Glomerular visceral epithelial cell (primary cell): ENCODE results near the gene CFAP92.

Experiments used
- DNase-seq: peaks from one replicate; pipeline ENCODE4 v3.0.0-alpha.2; 2016; ENCODE audit errors: extremely low spot score

CFAP92 gene, protein sequence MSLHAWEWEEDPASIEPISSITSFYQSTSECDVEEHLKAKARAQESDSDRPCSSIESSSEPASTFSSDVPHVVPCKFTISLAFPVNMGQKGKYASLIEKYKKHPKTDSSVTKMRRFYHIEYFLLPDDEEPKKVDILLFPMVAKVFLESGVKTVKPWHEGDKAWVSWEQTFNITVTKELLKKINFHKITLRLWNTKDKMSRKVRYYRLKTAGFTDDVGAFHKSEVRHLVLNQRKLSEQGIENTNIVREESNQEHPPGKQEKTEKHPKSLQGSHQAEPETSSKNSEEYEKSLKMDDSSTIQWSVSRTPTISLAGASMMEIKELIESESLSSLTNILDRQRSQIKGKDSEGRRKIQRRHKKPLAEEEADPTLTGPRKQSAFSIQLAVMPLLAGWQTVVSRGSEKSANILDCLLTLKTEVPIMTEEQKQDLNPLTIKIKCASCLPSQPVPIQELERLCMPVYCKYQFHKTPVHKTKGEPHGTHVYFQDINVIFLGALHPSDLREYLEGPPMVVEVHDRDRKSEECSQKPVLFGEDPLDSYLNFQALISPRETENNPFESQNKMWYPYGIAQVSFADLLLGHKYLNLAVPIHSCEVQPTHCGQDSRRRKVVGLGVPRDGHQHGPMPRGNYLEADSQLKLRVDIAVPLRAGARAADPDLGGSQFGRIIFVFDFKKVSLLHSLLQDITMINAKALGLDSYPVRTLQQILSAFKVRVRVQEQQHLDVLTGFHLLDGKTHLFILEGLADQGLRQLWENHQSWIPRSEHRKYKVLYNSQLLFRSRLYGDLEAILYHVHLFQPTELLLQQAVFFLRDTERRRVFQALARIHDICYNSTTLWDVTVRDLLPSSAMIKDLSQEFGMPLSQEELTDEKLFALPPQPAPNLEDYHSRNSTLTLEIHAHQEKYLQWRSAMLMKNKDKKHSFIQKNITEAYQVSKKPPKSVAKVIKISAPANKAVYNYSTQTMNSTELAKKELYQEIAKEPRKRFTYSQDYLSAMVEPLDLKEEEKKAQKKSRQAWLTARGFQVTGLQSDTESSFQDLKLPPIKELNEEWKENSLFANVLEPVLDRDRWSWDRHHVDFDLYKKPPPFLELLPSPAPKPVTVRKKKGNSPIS

DNA sequence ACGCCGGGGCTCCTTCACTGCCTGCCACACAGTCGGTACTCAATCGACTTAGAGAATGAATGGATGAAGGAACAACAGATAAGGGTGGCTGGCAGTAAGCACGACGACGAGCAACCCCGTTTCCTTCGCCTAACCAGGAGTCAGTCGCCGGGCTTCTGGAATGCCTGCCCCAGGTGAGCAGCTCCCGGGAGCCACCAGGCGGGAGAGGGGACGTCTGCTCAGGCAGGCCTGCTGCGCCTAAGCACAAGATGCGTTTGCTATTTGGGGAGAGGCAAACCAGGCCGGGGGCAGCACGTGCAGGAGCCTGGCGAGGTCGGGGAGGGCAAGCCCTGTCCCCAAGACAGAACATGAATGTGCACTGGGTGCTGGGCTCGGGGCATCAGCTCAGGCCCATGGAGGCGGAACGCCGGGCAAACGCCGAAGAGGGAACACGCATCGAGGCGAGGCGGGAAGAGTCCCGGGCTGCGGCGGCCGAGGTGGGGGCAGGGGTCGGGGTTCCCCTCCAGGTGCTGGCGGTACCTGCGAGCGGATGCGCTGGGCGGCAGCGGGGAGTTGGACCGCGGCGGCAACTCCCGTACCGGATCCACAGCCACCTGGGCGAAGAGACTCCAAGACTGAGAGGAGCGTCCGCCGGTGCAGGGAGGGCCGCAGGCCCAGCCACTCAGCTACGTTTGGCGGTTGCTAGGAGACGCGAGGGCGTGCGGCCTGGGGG lies at the start of gene CFAP92:
Gene CFAP92 (minus strand): TSS at position 616 of the 712 bp plus-strand sequence. CDS start 772 bp downstream, outside the sequence.
- peak; percentile 62 for DNase-seq

DNA sequence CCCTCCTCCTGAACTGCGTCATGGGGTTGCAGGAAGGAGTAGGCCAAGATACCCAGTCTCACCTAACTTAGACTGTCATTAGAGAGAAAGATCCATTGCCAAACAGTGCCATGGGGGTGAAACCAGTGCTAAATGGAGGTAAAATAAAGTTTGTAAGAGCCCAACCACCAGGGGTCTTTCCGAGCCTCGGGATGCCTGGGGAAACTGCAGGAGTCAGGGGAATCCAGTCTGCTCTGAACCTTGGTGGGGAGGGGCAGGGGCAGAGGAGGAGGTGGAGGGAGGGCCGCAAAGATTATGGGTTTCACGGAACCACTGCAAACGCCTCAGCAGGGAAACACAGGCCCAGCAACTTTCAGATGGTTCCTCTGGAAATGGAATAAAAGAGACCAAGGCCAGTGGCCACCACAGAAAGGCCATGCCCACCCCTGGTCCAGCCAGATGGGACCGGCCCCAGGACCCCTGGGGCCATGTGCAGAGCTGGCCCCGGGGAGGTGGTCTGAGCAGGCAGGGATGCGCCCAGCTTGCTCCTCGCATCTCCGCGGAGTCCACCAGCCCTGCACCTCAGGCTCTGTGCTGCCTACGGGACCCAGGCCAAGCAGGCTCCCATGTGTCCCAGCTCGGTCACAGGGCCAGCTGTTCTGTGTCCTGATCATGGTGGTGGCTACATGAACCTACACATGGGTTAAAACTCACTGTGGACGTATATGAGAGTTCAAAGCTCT lies 46.9 kb upstream of the CFAP92 start:
- no peak for DNase-seq

GRCh38 chr3:129040039-129040336 lies 46.1 kb upstream of the CFAP92 start:
- no peak for DNase-seq

- DNase-seq: peak; percentile 49
These were observed 45.6 kb upstream of the CFAP92 start for GRCh38 chr3:129039271-129040038.

DNA sequence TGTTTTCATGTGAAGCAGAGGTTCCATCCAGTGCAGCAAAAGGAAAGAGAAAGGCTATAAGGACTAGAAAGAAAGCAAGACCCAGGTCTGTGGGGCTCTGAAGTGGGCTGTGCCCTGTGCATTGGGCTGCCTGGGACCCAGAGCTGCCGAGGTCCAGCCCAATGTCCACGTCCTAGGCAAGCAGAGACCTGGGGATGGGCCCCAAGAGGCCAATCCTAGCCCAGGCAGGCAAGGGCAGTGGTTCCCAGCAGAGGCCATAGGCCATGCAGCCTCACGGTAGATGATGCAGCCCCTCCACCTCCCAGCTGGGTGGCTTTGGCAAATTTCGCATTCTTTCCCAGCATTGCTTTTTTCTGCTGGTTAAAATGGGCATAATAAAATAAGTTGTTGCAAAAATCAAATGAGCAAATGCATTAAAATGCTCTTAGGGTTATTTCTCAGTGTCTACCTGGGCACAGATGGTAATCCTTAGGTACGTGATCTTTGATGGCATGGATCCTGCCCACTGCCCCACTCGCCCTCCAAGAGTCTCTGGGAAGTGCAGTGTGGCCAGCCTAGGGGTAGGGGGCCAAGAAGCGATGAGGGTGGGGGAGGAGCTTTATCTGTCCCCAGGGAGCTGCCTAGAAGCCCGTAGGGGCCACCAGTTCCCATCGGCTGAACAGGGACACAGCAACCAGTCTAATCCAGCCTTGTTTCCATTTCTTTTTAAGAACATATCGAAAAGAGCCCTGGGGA lies 44.4 kb upstream of the CFAP92 start:
- no peak for DNase-seq

- no peak for DNase-seq
These were observed 43.2 kb upstream of the CFAP92 start for GRCh38 chr3:129037093-129037419.

- DNase-seq: no peak
These were observed 42.6 kb upstream of the CFAP92 start for GRCh38 chr3:129036222-129037092.

GRCh38 chr3:129035360-129036221 lies 41.7 kb upstream of the CFAP92 start:
- DNase-seq: no peak

DNA sequence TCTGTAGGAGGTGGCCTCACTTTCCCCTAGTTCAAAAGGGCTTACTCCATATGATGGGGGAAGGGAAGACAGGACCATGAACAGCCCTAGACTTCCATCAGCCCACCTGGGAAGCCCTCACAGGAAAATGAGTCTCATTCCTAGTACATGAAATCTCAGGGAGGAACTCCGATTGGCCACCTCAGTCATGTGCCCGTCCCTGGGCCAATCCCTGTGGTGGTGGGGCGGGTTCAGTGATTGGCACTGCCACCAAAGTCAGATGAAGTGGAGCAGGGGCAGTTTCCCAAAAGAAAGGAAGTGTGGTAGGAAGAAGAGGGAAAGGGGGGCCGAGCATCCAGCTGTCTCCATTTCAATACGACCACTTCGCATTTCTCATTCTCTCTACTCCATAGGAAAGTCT lies 40.8 kb upstream of the CFAP92 start:
- DNase-seq: no peak

DNA sequence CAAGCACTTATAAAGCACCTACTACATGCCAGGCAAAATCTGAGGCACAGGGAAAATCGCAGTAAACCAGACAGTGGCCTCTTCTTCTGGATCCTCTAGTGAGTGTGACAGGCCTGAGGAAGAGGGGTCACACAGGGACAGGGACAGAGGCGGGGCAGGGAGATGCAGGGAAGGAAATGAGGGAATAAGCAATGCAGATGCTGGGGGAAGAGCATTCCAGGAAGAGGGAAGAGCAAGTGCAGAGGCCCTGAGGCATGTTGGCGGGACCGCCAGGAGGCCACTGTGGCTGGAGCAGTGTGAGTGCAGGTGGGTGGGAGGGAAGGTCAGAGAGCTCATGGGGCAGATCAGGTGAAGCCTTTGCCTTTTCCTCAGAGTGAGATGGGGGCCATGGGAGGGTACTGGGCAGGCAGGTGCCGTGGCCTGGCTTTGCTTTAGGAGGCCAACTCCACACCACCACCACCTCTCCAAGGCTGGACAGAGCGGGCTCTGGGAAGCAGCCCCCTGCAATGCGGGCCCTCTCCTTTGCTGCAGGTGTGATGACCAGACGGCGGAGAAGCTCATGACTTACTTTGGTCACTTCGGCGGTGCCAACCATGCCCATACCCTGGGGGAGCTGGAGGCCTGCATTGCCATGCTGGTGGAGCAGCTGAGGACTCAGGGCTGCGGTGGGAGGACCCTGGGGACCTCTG lies 39.9 kb upstream of the CFAP92 start:
- DNase-seq: no peak

- DNase-seq: no peak
These were observed 39.3 kb upstream of the CFAP92 start for GRCh38 chr3:129033151-129033550.

DNA sequence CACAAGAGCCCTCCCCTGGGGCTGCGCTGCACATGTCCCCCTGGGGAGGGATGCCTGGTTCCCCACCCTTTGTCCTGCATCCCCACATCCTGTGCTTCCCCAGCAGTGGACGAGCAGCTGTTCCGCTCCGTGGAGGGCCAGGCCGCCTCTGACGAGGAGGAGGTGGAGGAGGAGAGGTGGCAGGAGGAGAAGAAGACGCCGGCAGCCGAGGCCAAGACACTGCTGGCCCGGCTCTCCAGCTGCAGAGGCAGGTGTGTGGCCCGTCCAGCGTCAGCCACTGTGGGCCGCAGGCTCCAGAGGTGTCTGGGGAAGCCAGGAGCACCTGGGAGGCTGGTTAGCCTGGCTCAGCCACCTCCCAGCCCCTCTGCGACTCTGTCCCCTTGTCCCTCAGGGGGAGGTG lies 38.8 kb upstream of the CFAP92 start:
- no peak for DNase-seq

DNA sequence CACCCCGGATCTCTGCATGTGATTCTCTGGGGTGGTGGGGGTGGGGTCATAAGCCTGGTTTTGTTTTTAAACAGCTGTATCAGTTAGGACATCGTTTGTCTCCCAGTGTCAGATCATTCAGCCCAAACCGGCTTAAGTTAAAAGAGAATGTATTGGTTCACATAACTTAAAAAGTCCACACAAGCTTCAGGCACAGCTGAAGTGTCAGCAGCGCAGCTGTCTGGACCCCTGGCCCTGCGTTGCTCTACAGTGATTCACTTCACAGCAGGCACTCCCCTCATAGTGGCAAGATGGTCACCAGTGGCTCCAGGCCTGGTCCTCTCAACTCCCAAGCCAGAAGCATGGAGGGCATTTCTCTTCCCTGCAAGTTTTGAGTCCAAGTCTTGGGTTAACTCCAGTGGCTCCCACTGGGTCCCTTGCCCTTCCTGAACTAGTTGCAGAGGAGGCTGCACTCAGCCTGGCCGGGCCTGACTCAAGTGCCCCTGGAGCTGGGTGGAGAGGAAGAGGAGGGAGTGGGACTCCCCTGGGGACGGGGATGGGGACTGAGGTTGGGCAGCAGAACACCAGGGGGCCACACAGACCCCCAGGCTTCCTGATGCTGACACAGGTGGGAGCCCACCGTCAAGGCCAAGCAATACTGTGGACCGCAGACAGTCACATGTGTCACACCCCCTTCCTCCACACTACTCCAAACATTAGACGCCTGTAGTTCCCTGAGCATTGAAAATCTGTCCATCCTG lies 37.8 kb upstream of the CFAP92 start:
- DNase-seq: no peak

DNA sequence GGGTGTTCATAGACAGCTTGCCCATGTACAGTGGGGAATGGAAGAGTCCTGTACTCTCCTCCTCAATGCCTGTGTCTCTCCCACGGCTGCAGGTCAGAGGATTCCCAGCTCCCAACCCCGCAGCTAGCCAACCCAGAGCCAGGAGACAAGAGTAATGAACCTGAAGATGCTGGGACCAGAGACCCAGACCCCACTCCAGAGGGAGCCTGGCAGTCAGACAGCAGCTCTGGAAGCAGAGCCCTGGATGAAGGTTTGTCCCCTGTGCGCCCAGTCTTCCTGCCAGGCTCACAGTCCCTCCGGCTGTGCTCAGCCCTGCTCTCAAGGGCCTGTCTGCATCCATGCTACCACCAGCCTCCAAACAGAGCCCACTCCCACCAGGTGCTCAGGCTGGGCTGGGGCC lies 36.7 kb upstream of the CFAP92 start:
- DNase-seq: no peak

DNA sequence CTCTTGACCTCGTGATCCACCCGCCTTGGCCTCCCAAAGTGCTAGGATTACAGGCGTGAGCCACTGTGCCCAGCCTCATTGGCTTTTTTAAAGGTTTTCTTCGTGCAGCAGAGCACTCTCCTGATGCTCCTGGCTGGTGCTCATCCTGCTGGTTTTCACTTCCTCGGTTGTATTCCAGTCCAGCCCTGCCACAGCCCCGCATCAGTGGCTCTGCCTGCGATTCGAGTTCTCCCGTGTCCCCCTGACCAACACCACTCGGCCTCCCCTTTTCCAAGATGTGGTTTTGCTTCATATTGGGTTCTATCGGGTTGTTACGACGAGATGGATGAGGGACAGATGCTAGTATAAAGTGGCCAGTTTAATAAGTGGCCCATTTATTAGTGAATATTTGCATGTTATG lies 35.0 kb upstream of the CFAP92 start:
- DNase-seq: no peak

- DNase-seq: no peak
These were observed 33.6 kb upstream of the CFAP92 start for GRCh38 chr3:129027544-129027880.
